ENCODE results near the gene PATL1. TPM values are rescaled to one million over a fixed set of nuclear protein-coding genes. Genes with fewer than 3 reads are reported as not detected.

Gene PATL1
- total RNA-seq, 4 donors from 2014 or later = 17.4 to 21.7 (median 18.5) TPM

- TF ChIP-seq CTCF (IDR thresholded peaks at IDR 0.05) (no peak), POLR2A (IDR thresholded peaks at IDR 0.05) (no peak)
- 76 to 77% methylated on average over 2 of the region's 2 CpGs for WGBS, 2 donors
- no peak for DNase-seq (ENCODE audit: low spot score in 2 of 2)
- intact Hi-C loops (cut with DNase I; ENCODE audit: low total_unique reads) = no loop called here
- no peak overlapping the region for H3K4me3 ChIP-seq (ENCODE audit: low read depth, poor library complexity, severe bottlenecking)
Observed at GRCh38 chr11:59659981-59660380, 8.9 kb downstream of the PATL1 start.

GRCh38 chr11:59658036-59658435, 10.8 kb downstream of the PATL1 start:
- no peak for DNase-seq (ENCODE audit: low spot score in 2 of 2)
- intact Hi-C loops (cut with DNase I; ENCODE audit: low total_unique reads) = no loop called here
- H3K4me3 ChIP-seq (ENCODE audit: low read depth, poor library complexity, severe bottlenecking) = no peak overlapping the region
- TF ChIP-seq POLR2A (IDR thresholded peaks at IDR 0.05) = no peak
- no peak for TF ChIP-seq CTCF (IDR thresholded peaks at IDR 0.05)
- 96 to 99% methylated on average over 5 of the region's 5 CpGs for WGBS, 2 donors

- no peak overlapping the region for H3K4me3 ChIP-seq (ENCODE audit: low read depth, poor library complexity, severe bottlenecking)
- intact Hi-C loops (cut with DNase I; ENCODE audit: low total_unique reads) = no loop called here
- 85 to 86% methylated on average over 4 of the region's 4 CpGs for WGBS, 2 donors
- TF ChIP-seq CTCF (IDR thresholded peaks at IDR 0.05) (no peak), POLR2A (IDR thresholded peaks at IDR 0.05) (no peak)
- no peak for DNase-seq (ENCODE audit: low spot score in 2 of 2)
Observed at GRCh38 chr11:59654893-59655292, 13.9 kb downstream of the PATL1 start.

- intact Hi-C loops (cut with DNase I; ENCODE audit: low total_unique reads) = no loop called here
- no peak for TF ChIP-seq CTCF (IDR thresholded peaks at IDR 0.05)
- TF ChIP-seq POLR2A (IDR thresholded peaks at IDR 0.05) = no peak
- 87 to 88% methylated on average over 3 of the region's 3 CpGs for WGBS, 2 donors
- DNase-seq (ENCODE audit: low spot score in 2 of 2) = no peak
- no peak overlapping the region for H3K4me3 ChIP-seq (ENCODE audit: low read depth, poor library complexity, severe bottlenecking)
Observed at GRCh38 chr11:59647245-59647980, 21.4 kb downstream of the PATL1 start.

GRCh38 chr11:59644528-59644927, 24.3 kb downstream of the PATL1 start:
- H3K4me3 ChIP-seq (ENCODE audit: low read depth, poor library complexity, severe bottlenecking) = no peak overlapping the region
- 54 to 64% methylated on average over 3 of the region's 3 CpGs for WGBS, 2 donors
- intact Hi-C loops (cut with DNase I; ENCODE audit: low total_unique reads) = no loop called here
- no peak for DNase-seq (ENCODE audit: low spot score in 2 of 2)
- TF ChIP-seq POLR2A (IDR thresholded peaks at IDR 0.05) (no peak), CTCF (IDR thresholded peaks at IDR 0.05) (no peak)

- TF ChIP-seq CTCF (IDR thresholded peaks at IDR 0.05) (no peak), POLR2A (IDR thresholded peaks at IDR 0.05) (no peak)
- 93 to 95% methylated on average over 3 of the region's 3 CpGs for WGBS, 2 donors
- no peak for DNase-seq (ENCODE audit: low spot score in 2 of 2)
- no peak overlapping the region for H3K4me3 ChIP-seq (ENCODE audit: low read depth, poor library complexity, severe bottlenecking)
- intact Hi-C loops (cut with DNase I; ENCODE audit: low total_unique reads) = no loop called here
Observed at GRCh38 chr11:59643390-59643789, 25.4 kb downstream of the PATL1 start.
